GM10248 (cell line): Measurements from ENCODE around the gene GRIK5.
"Not testable (repeated sequence)": the region's sequence is repeated elsewhere in the genome, so short reads cannot be mapped to it uniquely, and the experiment has no call there.

Experiments used
- CTCF ChIA-PET: fragments of 300-600 bp; sonication (Branson Sonifier 250); formaldehyde crosslinking; extraction: SDS; loops from one replicate; lab custom pipeline; 2021; ENCODE audit warnings: antibody characterized with exemption; lab: Yijun Ruan, JAX
- POLR2A ChIA-PET: fragments of 350-650 bp; sonication (Branson Sonifier 250); formaldehyde crosslinking; extraction: SDS; loops from one replicate; lab custom pipeline; 2020; ENCODE audit warnings: antibody characterized with exemption; lab: Yijun Ruan, JAX
- DNase-seq: peaks from one replicate; pipeline ENCODE4 v3.0.0; 2012; ENCODE audit errors: extremely low spot score
- CTCF ChIP-seq: IDR thresholded peaks from 2 replicates; pipeline ENCODE4 v1.5.1; 2012; ENCODE audit warnings: mild to moderate bottlenecking, low read depth; ENCODE audit errors: extremely low read depth, missing control alignments, control extremely low read depth

GRIK5 gene

GRCh38 chr19:42038666-42039065, 31.3 kb downstream of the GRIK5 start:
- no peak for TF ChIP-seq CTCF
- ChIA-PET POLR2A (no interaction called here), CTCF (interaction anchor here (1.5 to 2.4 kb wide), 2 partner anchors 10 to 285 kb away, joined by 4 to 13 read pairs; no protein-coding TSS in a partner anchor)
- DNase-seq: no peak

GRCh38 chr19:42037649-42038048, 32.4 kb downstream of the GRIK5 start:
- no peak for DNase-seq
- ChIA-PET CTCF (interaction anchor here (1.0 to 2.4 kb wide), 5 partner anchors 9 to 284 kb away, joined by 3 to 13 read pairs (median 4); no protein-coding TSS in a partner anchor), POLR2A (interaction anchor here (0.5 kb wide), 1 partner anchor 36 kb away, joined by 4 read pairs; no protein-coding TSS in a partner anchor)
- no peak for TF ChIP-seq CTCF

- DNase-seq: peak; percentile 86
- CTCF ChIA-PET: interaction anchor here (0.6 to 2.3 kb wide), 25 partner anchors 8 to 281 kb away, joined by 3 to 26 read pairs (median 4); partner anchors contain the start of gene PAFAH1B3
- POLR2A ChIA-PET: not testable (repeated sequence)
- TF ChIP-seq CTCF: peak; percentile 93
Measured at GRCh38 chr19:42034640-42035391, 35.2 kb downstream of the GRIK5 start.

GRCh38 chr19:42033413-42033812, 36.6 kb downstream of the GRIK5 start:
- POLR2A ChIA-PET: no interaction called here
- no peak for TF ChIP-seq CTCF
- no peak for DNase-seq
- CTCF ChIA-PET: interaction anchor here (2.3 kb wide), 1 partner anchor 12 kb away, joined by 19 read pairs; no protein-coding TSS in a partner anchor

- DNase-seq: no peak
- ChIA-PET POLR2A (no interaction called here), CTCF (interaction anchor here (2.4 kb wide), 1 partner anchor 9 kb away, joined by 7 read pairs; no protein-coding TSS in a partner anchor)
- no peak for TF ChIP-seq CTCF
Measured at GRCh38 chr19:42032431-42032830, 37.6 kb downstream of the GRIK5 start.

- CTCF ChIA-PET: interaction anchor here (0.7 to 2.4 kb wide), 5 partner anchors 8 to 32 kb away, joined by 3 to 7 read pairs (median 3); no protein-coding TSS in a partner anchor
- DNase-seq: no peak
- POLR2A ChIA-PET: no interaction called here
- no peak for TF ChIP-seq CTCF
Measured at GRCh38 chr19:42030645-42031440, 39.2 kb downstream of the GRIK5 start.
